LNCAP (cell line): ENCODE data around the gene SCAF11.

Experiments
- CTCF ChIP-seq: fragments of 450-650 bp; IDR thresholded peaks from 2 replicates; pipeline ENCODE4 v1.5.1; 2017; ENCODE audit warnings: mild to moderate bottlenecking

SCAF11 gene

GRCh38 chr12:45918818-45919217 lies 71.6 kb downstream of the SCAF11 start:
- no peak for TF ChIP-seq CTCF

GRCh38 chr12:45915405-45915804 lies 75.0 kb downstream of the SCAF11 start:
- TF ChIP-seq CTCF: no peak

- no peak for TF ChIP-seq CTCF
Observed at GRCh38 chr12:45914090-45914489, 76.3 kb downstream of the SCAF11 start.

- TF ChIP-seq CTCF: no peak
Observed at GRCh38 chr12:45913631-45914030, 76.7 kb downstream of the SCAF11 start.

GRCh38 chr12:45912774-45913173 lies 77.6 kb downstream of the SCAF11 start:
- no peak for TF ChIP-seq CTCF

- no peak for TF ChIP-seq CTCF
Observed at GRCh38 chr12:45909041-45909713, 81.2 kb downstream of the SCAF11 start.

GRCh38 chr12:45907955-45908354 lies 82.4 kb downstream of the SCAF11 start:
- TF ChIP-seq CTCF: no peak

- no peak for TF ChIP-seq CTCF
Observed at GRCh38 chr12:45898094-45898493, 92.3 kb downstream of the SCAF11 start.
